Psoas muscle (tissue), 8 donors: ENCODE results near the gene FBXW2. TPM values are rescaled to one million over a fixed set of nuclear protein-coding genes. Genes with fewer than 3 reads are reported as not detected.
"Not testable (repeated sequence)": the region's sequence is repeated elsewhere in the genome, so short reads cannot be mapped to it uniquely, and the experiment has no call there.

Source experiments
- ATAC-seq, 4 donors: fragments of 200-7000 bp; cut with Tn5 transposase; one replicate each; pipeline ENCODE4 v1.9.1; 2020; ENCODE audit warnings: moderate library complexity in 3 of 4, mild to moderate bottlenecking in 2 of 4
- DNase-seq, 2 donors: peaks; one replicate each; pipeline ENCODE4 v3.0.0-alpha.2; 2020
- H3K27ac ChIP-seq: fragments of 200-600 bp; one replicate; pipeline ENCODE4 v1.8.0; 2022
- H3K27me3 ChIP-seq, 3 donors: fragments of 200-600 bp in 1 of 3; one replicate each; pipeline versions ENCODE4 v1.6.1 to v1.8.0; 2013 to 2022; ENCODE audit warnings: low read length in 2 of 3, mild to moderate bottlenecking in 2 of 3, moderate library complexity in 1 of 3; ENCODE audit not compliant: insufficient read depth in 3 of 3
- H3K36me3 ChIP-seq, 2 donors: fragments of 200-600 bp in 1 of 2; one replicate each; pipeline versions ENCODE4 v1.6.1 to v1.8.0; 2013 to 2022; ENCODE audit warnings: low read depth in 1 of 2, mild to moderate bottlenecking in 1 of 2, moderate library complexity in 1 of 2; ENCODE audit not compliant: insufficient read depth in 1 of 2
- H3K4me1 ChIP-seq: fragments of 200-600 bp; one replicate; pipeline ENCODE4 v1.8.0; 2022
- H3K4me3 ChIP-seq: fragments of 200-600 bp; one replicate; pipeline ENCODE4 v1.8.0; 2022; ENCODE audit warnings: mild to moderate bottlenecking
- H3K9me3 ChIP-seq: fragments of 200-600 bp; one replicate; pipeline ENCODE4 v1.8.0; 2022
- CTCF ChIP-seq: fragments of 200-600 bp; IDR thresholded peaks from one replicate; pipeline ENCODE4 v1.8.0; 2022; ENCODE audit warnings: antibody characterized with exemption
- WGBS, 3 donors: extraction: QIAGEN DNeasy Blood & Tissue Kit; methylation state at CpG; one replicate each; pipeline versions ENCODE4 v1.1.6 to v1.1.7; 2013; 5-methylcytosine and 5-hydroxymethylcytosine counted together
- intact Hi-C, 2 donors: fragments of 100-400 bp; cut with DNase I; formaldehyde crosslinking; loops; one replicate each; pipeline versions ENCODE4 v1.11.0 to v1.14.2; 2022
- polyA plus RNA-seq, 3 donors: library from polyadenylated mRNA; stranded (reverse); fragments of 200-250 nt; gene quantifications; one replicate each; pipeline ENCODE4 v1.2.3, GENCODE V29; 2013
- total RNA-seq, 4 donors: library from RNA; stranded (reverse); fragmentation: NEBNext Ultra II Directional in 2 of 4; extraction: Animal tissue kit (Norgen Biotek cat#: 25700) in 2 of 4; gene quantifications; one replicate each; pipeline versions ENCODE4 v1.2.1 to v1.2.4, GENCODE V29; 2021 to 2023
- donor health status: healthy with polysubstance abuse.
- donor health status: DM: no; HTN: no; CAD: no; lungs with moderate emphysema.
- donor health status: Bipolar disorder and iron deficiency.
- donor health status: healthy.
- donor health status: DM: yes; HTN: yes; CAD: no.
- donor health status: DM: no; HTN: no; CAD: no.
- donor health status: DM: no; HTN: no; CAD: no.
- donor health status: DM: yes; HTN: yes; CAD: no.

FBXW2 gene
- total and polyA plus RNA-seq, 7 donors: 8.0 to 36.8 (median 25.3) TPM

GRCh38 chr9:120755810-120756434, 37.3 kb downstream of the FBXW2 start:
- H3K4me1 ChIP-seq: peaks cover 3% of the 10 kb centered on the region
- no peak overlapping the region for H3K4me3 ChIP-seq
- H3K36me3 ChIP-seq: peaks cover 5 to 39% of the 10 kb centered on the region in 2 donors
- DNase-seq: no peak
- TF ChIP-seq CTCF: peak; percentile 88
- WGBS, 3 donors: 15 to 21% (median 16%) methylated on average over 6 of the region's 6 CpGs
- H3K9me3 ChIP-seq: no peaks in the 10 kb centered on the region
- no peaks in the 10 kb centered on the region for H3K27me3 ChIP-seq
- H3K27ac ChIP-seq: no peak overlapping the region
- intact Hi-C loops: loop anchor here (2.0 to 5.0 kb wide), 3 partner anchors 181 to 305 kb away; no protein-coding TSS in a partner anchor
- ATAC-seq: peak; percentile 43 to 88 (median 65)

GRCh38 chr9:120755044-120755443, 38.2 kb downstream of the FBXW2 start:
- Histone ChIP-seq H3K36me3 (peaks cover 3 to 33% of the 10 kb centered on the region in 2 donors), H3K4me1 (peaks cover 3% of the 10 kb centered on the region), H3K4me3 (no peak overlapping the region), H3K27ac (no peak overlapping the region), H3K27me3 (no peaks in the 10 kb centered on the region), H3K9me3 (no peaks in the 10 kb centered on the region)
- intact Hi-C loops: loop anchor here (2.0 to 5.0 kb wide), 2 partner anchors 302 to 306 kb away; no protein-coding TSS in a partner anchor
- DNase-seq (no peak), ATAC-seq (no peak)
- no peak for TF ChIP-seq CTCF
- WGBS, 3 donors: 88 to 96% (median 96%) methylated on average over 2 of the region's 2 CpGs

DNA sequence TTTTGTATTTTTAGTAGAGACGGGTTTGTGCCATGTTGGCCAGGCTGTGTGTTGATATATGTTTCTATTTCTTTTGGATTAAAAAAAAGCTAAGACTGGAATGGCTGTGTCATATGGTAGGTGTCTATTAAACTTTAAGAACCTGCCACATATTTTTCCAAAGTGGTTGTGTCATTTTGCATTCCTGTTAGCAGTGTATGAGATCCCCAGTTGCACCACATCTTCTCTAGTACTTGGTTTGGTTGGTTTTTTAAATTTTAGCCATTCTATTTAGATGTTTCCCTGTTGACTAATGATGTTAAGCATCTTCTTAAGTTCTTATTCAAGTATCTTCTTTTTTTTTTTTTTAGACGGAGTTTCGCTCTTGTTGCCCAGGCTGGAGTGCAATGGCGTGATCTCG, 42.8 kb downstream of the FBXW2 start:
- intact Hi-C loops: no loop called here
- H3K27ac ChIP-seq: no peak overlapping the region
- H3K9me3 ChIP-seq: no peaks in the 10 kb centered on the region
- H3K36me3 ChIP-seq: no peaks in the 10 kb centered on the region
- TF ChIP-seq CTCF: no peak
- no peaks in the 10 kb centered on the region for H3K27me3 ChIP-seq
- ATAC-seq (no peak), DNase-seq (no peak)
- no peak overlapping the region for H3K4me3 ChIP-seq
- 84 to 92% (median 92%) methylated on average over 5 of the region's 5 CpGs for WGBS, 3 donors
- H3K4me1 ChIP-seq: peaks cover under 1% of the 10 kb centered on the region

GRCh38 chr9:120746366-120746765, 46.9 kb downstream of the FBXW2 start:
- WGBS, 3 donors: 92 to 94% (median 93%) methylated on average over 24 to 26 of the region's 26 CpGs
- ATAC-seq, H3K4me1 ChIP-seq: not testable (repeated sequence)

GRCh38 chr9:120745278-120745677, 47.9 kb downstream of the FBXW2 start:
- Histone ChIP-seq H3K4me3 (no peak overlapping the region), H3K9me3 (no peaks in the 10 kb centered on the region), H3K27me3 (no peaks in the 10 kb centered on the region), H3K4me1 (no peaks in the 10 kb centered on the region), H3K36me3 (no peaks in the 10 kb centered on the region), H3K27ac (no peak overlapping the region)
- DNase-seq: no peak
- WGBS, 3 donors: 95 to 98% (median 95%) methylated on average over 6 of the region's 6 CpGs
- intact Hi-C loops: no loop called here
- TF ChIP-seq CTCF: no peak
- ATAC-seq: no peak

More at GRCh38 chr9:120746366-120746765, 46.9 kb downstream of the FBXW2 start:
- DNase-seq, intact Hi-C loops, H3K4me3 ChIP-seq, H3K27ac ChIP-seq, H3K27me3 ChIP-seq, H3K36me3 ChIP-seq, H3K9me3 ChIP-seq: not testable (repeated sequence)
